Fibroblast of the aortic adventitia (primary cell): ENCODE data around the gene LIPG. TPM values are rescaled to one million over a fixed set of nuclear protein-coding genes. Genes with fewer than 3 reads are reported as not detected.
A peak's percentile ranks its signal among the peaks of the same experiment; 100 is the strongest.

ENCODE experiments used
- DNase-seq: peaks from one replicate; pipeline ENCODE4 v3.0.0-alpha.2; 2010; ENCODE audit warnings: low read depth
- H3K4me3 ChIP-seq: 2 replicates; pipeline ENCODE4 v1.5.1; 2011; ENCODE audit warnings: low read depth, mild to moderate bottlenecking, control low read depth, low read length, moderate library complexity
- CTCF ChIP-seq: IDR thresholded peaks from 2 replicates; pipeline ENCODE4 v1.5.1; 2011; ENCODE audit warnings: mild to moderate bottlenecking, low read length, control low read depth, inconsistent platforms; ENCODE audit not compliant: insufficient read depth
- total RNA-seq: library from RNA; depleted of rRNA; stranded (reverse); fragments of >200 nt; gene quantifications from 2 replicates; pipeline ENCODE4 v1.2.3, GENCODE V29; 2012; ENCODE audit warnings: low replicate concordance

The LIPG gene
- total RNA-seq, 1 donor = 2.7 TPM

- no peak for DNase-seq
- TF ChIP-seq CTCF = no peak
- H3K4me3 ChIP-seq = no peak overlapping the region
These were observed 78.9 kb downstream of the LIPG start for GRCh38 chr18:49640741-49641140.

- TF ChIP-seq CTCF = no peak
- DNase-seq = no peak
- no peak overlapping the region for H3K4me3 ChIP-seq
These were observed 83.3 kb downstream of the LIPG start for GRCh38 chr18:49645196-49645595.

GRCh38 chr18:49645841-49646351 lies 84.0 kb downstream of the LIPG start:
- TF ChIP-seq CTCF = no peak
- peak; percentile 42 for DNase-seq
- peak overlapping the region; percentile 31 for H3K4me3 ChIP-seq

- DNase-seq = no peak
- no peak overlapping the region for H3K4me3 ChIP-seq
- TF ChIP-seq CTCF = no peak
These were observed 85.0 kb downstream of the LIPG start for GRCh38 chr18:49646873-49647272.

GRCh38 chr18:49647496-49648168 lies 85.8 kb downstream of the LIPG start:
- no peak overlapping the region for H3K4me3 ChIP-seq
- DNase-seq = peak; percentile 44
- TF ChIP-seq CTCF = no peak

- DNase-seq = no peak
- H3K4me3 ChIP-seq = no peak overlapping the region
- no peak for TF ChIP-seq CTCF
These were observed 86.5 kb downstream of the LIPG start for GRCh38 chr18:49648326-49648725.

Other genes with a start within 250 kb of the LIPG start
- gene DYM, start 101.4 kb upstream of the LIPG start, total RNA-seq = 30.9 and 39.7 TPM in 2 replicates
- gene C18orf32, start 74.8 kb upstream of the LIPG start, total RNA-seq = 8.2 and 33.2 TPM in 2 replicates
- gene RPL17, start 69.6 kb upstream of the LIPG start, total RNA-seq = 3,258 and 11,376 TPM in 2 replicates